Transverse colon (tissue), 4 donors: ENCODE data around the gene OFD1. TPM values are rescaled to one million over a fixed set of nuclear protein-coding genes. Genes with fewer than 3 reads are reported as not detected.

Experiments used
- DNase-seq: peaks from one replicate; pipeline ENCODE4 v3.0.0-alpha.2; 2019
- H3K27ac ChIP-seq, 4 donors: fragments of 200-600 bp; sonication (generic); 2 replicates each; pipeline ENCODE4 v1.5.1; 2016 to 2018; ENCODE audit warnings: inconsistent platforms in 4 of 4
- H3K27me3 ChIP-seq: fragments of 200-600 bp; sonication (generic); 2 replicates; pipeline ENCODE4 v1.5.1; 2017; ENCODE audit warnings: inconsistent platforms
- H3K36me3 ChIP-seq, 4 donors: fragments of 200-600 bp; sonication (generic); 2 replicates each; pipeline ENCODE4 v1.5.1; 2017 to 2019; ENCODE audit warnings: inconsistent platforms in 4 of 4
- H3K4me1 ChIP-seq, 4 donors: fragments of 200-600 bp; sonication (generic); 2 replicates each; pipeline ENCODE4 v1.5.1; 2017 to 2020; ENCODE audit warnings: inconsistent platforms in 4 of 4
- H3K4me3 ChIP-seq, 4 donors: fragments of 200-600 bp; sonication (generic); 1 replicate in 1 of 4; 2 replicates in 3 of 4; pipeline versions ENCODE4 v1.5.1 to v1.6.1; 2017 to 2019; ENCODE audit warnings: inconsistent platforms in 4 of 4
- H3K9me3 ChIP-seq, 2 donors: fragments of 200-600 bp; sonication (generic); 2 replicates each; pipeline ENCODE4 v1.5.1; 2017 to 2019; ENCODE audit warnings: inconsistent platforms in 2 of 2
- CTCF ChIP-seq, 5 experiments: fragments of 200-600 bp in 3 of 5; fragments of 450-650 bp in 2 of 5; sonication (generic) in 3 of 5; IDR thresholded peaks; 1 replicate in 2 of 5; 2 replicates in 3 of 5; pipeline ENCODE4 v1.5.1; 2016 to 2017; ENCODE audit warnings: antibody characterized with exemption in 5 of 5, inconsistent platforms in 3 of 5, mild to moderate bottlenecking in 2 of 5, moderate library complexity in 1 of 5
- EP300 ChIP-seq: sonication (generic); formaldehyde crosslinking; IDR thresholded peaks from one replicate; pipeline ENCODE4 v1.6.1; 2017; ENCODE audit warnings: antibody characterized with exemption, low read depth
- POLR2A ChIP-seq: fragments of 450-650 bp; IDR thresholded peaks from one replicate; pipeline ENCODE4 v1.6.1; 2016; ENCODE audit warnings: antibody characterized with exemption, mild to moderate bottlenecking, moderate library complexity
- POLR2AphosphoS5 ChIP-seq, 3 donors: sonication (generic); formaldehyde crosslinking; IDR thresholded peaks; one replicate each; pipeline ENCODE4 v1.6.1; 2016; ENCODE audit warnings: antibody characterized with exemption in 3 of 3
- WGBS, 2 donors: methylation state at CpG; one replicate each; pipeline ENCODE4 v1.1.5; 2018; ENCODE audit warnings: low coverage in 1 of 2; 5-methylcytosine and 5-hydroxymethylcytosine counted together
- in situ Hi-C, 4 donors: fragments of 200-750 bp; cut with MboI; loops; one replicate each; pipeline versions ENCODE4 v1.15.0 to v1.15.1; 2017; ENCODE audit warnings: low sequenced_read_pairs in 3 of 4, low pct_ligation_motif_present in 1 of 4, low pct_unique_long_range_greater_than_20kb in 1 of 4
- intact Hi-C: fragments of 100-400 bp; cut with DNase I; formaldehyde crosslinking; loops from one replicate; pipeline ENCODE4 v1.15.1; 2023; ENCODE audit warnings: low total_unique reads
- total RNA-seq, 4 donors: library from RNA; depleted of rRNA; stranded (reverse); fragments of >200 nt; gene quantifications; one replicate each; pipeline ENCODE4 v1.1.0, GENCODE V29; 2016

OFD1 gene
- total RNA-seq, 4 donors from 2014 or later = 27.2 to 184 (median 62.8) TPM

GRCh38 chrX:13688384-13688957 lies 46.1 kb upstream of the OFD1 start:
- intact Hi-C loops (no loop called here), in situ Hi-C loops (no loop called here)
- H3K27me3 ChIP-seq = no peaks in the 10 kb centered on the region
- 4 to 13% methylated on average over 5 to 13 of the region's 13 CpGs for WGBS, 2 donors
- H3K9me3 ChIP-seq = no peaks in the 10 kb centered on the region
- no peak for TF ChIP-seq CTCF (IDR thresholded peaks at IDR 0.05)
- no peak for TF ChIP-seq POLR2AphosphoS5 (IDR thresholded peaks at IDR 0.05)
- no peak for TF ChIP-seq EP300
- TF ChIP-seq POLR2A = no peak
- H3K36me3 ChIP-seq = no peaks in the 10 kb centered on the region
- peak overlapping the region; percentile 89 to 99 (median 96) for H3K27ac ChIP-seq
- peak overlapping the region; percentile 63 to 84 (median 83) for H3K4me3 ChIP-seq
- no peak for DNase-seq
- peaks cover 6 to 29% (median 7%) of the 10 kb centered on the region in 4 donors for H3K4me1 ChIP-seq

GRCh38 chrX:13688958-13689740 lies 45.4 kb upstream of the OFD1 start, which contains the start of gene RAB9A:
TSS of gene RAB9A (plus strand) at chrX:13689128. CDS start at chrX:13708747, 19,619 bp downstream.
- in situ Hi-C loops = no loop called here
- Histone ChIP-seq H3K9me3 (no peaks in the 10 kb centered on the region), H3K27me3 (no peaks in the 10 kb centered on the region), H3K4me3 (peak within 1 kb of the TSS; percentile 63 to 84 (median 83)), H3K27ac (peak within 1 kb of the TSS; percentile 89 to 99 (median 96)), H3K36me3 (no peaks in the 10 kb centered on the region), H3K4me1 (peaks cover 6 to 36% (median 11%) of the 10 kb centered on the region in 4 donors)
- TF ChIP-seq POLR2A = peak; percentile 93
- TF ChIP-seq CTCF (IDR thresholded peaks at IDR 0.05) = no peak
- TF ChIP-seq EP300 = no peak
- TF ChIP-seq POLR2AphosphoS5 (IDR thresholded peaks at IDR 0.05) = peak; percentile 93 to 96 (median 95)
- WGBS, 2 donors = 0 to 4% methylated on average over 2 to 46 of the region's 68 CpGs
- peak; percentile 91 for DNase-seq
- intact Hi-C loops = no loop called here

- H3K4me3 ChIP-seq = peak overlapping the region; percentile 63 to 84 (median 83)
- no peaks in the 10 kb centered on the region for H3K27me3 ChIP-seq
- in situ Hi-C loops (no loop called here), intact Hi-C loops (no loop called here)
- H3K9me3 ChIP-seq = no peaks in the 10 kb centered on the region
- peaks cover 6 to 42% (median 17%) of the 10 kb centered on the region in 4 donors for H3K4me1 ChIP-seq
- H3K36me3 ChIP-seq = no peaks in the 10 kb centered on the region
- 2 to 12% methylated on average over 7 to 16 of the region's 16 CpGs for WGBS, 2 donors
- no peak for TF ChIP-seq POLR2AphosphoS5 (IDR thresholded peaks at IDR 0.05)
- TF ChIP-seq EP300 = no peak
- TF ChIP-seq POLR2A = no peak
- TF ChIP-seq CTCF (IDR thresholded peaks at IDR 0.05) = no peak
- peak overlapping the region; percentile 89 to 99 (median 96) for H3K27ac ChIP-seq
- no peak for DNase-seq
Observed at GRCh38 chrX:13689741-13690211, 44.8 kb upstream of the OFD1 start.

GRCh38 chrX:13690836-13691235 lies 43.7 kb upstream of the OFD1 start:
- 50 to 67% methylated on average over 1 to 3 of the region's 3 CpGs for WGBS, 2 donors
- in situ Hi-C loops (no loop called here), intact Hi-C loops (no loop called here)
- Histone ChIP-seq H3K4me1 (peaks cover 6 to 52% (median 21%) of the 10 kb centered on the region in 4 donors), H3K27ac (peak overlapping the region in 2 of 4 donors; percentile 98 to 99), H3K36me3 (no peaks in the 10 kb centered on the region), H3K4me3 (peak overlapping the region in 2 of 4 donors; percentile 83), H3K9me3 (no peaks in the 10 kb centered on the region), H3K27me3 (no peaks in the 10 kb centered on the region)
- TF ChIP-seq POLR2AphosphoS5 (IDR thresholded peaks at IDR 0.05) (no peak), POLR2A (no peak), EP300 (no peak), CTCF (IDR thresholded peaks at IDR 0.05) (no peak)
- DNase-seq = no peak
